Right ventricle myocardium inferior (tissue), 1 donor: ENCODE measurements around the gene RXFP3. TPM values are rescaled to one million over a fixed set of nuclear protein-coding genes. Genes with fewer than 3 reads are reported as not detected.
"Not testable (repeated sequence)": the region's sequence is repeated elsewhere in the genome, so short reads cannot be mapped to it uniquely, and the experiment has no call there.

Source experiments
- ATAC-seq: fragments of 200-7000 bp; cut with Tn5 transposase; one replicate; pipeline ENCODE4 v1.9.1; 2020; ENCODE audit warnings: mild to moderate bottlenecking, moderate library complexity
- DNase-seq: peaks from one replicate; pipeline ENCODE4 v3.0.0; 2021; ENCODE audit errors: missing footprints
- intact Hi-C: fragments of 100-400 bp; cut with DNase I; formaldehyde crosslinking; loops from one replicate; pipeline ENCODE4 v1.11.0; 2022
- long read RNA-seq: library from polyadenylated mRNA; unstranded; transcript quantifications from one replicate; pipeline ENCODE4 v2.0.0, GENCODE V29; 2021
- total RNA-seq: library from RNA; stranded (reverse); fragmentation: NEBNext Ultra II Directional; extraction: Animal tissue kit (Norgen Biotek cat#: 25700); gene quantifications from one replicate; pipeline ENCODE4 v1.2.1, GENCODE V29; 2021
- donor health status: DM: no; HTN: yes; CAD: no; lungs with severe emphysema.

RXFP3 gene, protein sequence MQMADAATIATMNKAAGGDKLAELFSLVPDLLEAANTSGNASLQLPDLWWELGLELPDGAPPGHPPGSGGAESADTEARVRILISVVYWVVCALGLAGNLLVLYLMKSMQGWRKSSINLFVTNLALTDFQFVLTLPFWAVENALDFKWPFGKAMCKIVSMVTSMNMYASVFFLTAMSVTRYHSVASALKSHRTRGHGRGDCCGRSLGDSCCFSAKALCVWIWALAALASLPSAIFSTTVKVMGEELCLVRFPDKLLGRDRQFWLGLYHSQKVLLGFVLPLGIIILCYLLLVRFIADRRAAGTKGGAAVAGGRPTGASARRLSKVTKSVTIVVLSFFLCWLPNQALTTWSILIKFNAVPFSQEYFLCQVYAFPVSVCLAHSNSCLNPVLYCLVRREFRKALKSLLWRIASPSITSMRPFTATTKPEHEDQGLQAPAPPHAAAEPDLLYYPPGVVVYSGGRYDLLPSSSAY
- total RNA-seq, result not detected
- long read RNA-seq, result 0 reads

GRCh38 chr5:33936381-33937016, at the start of gene RXFP3:
TSS of gene RXFP3 (plus strand) at chr5:33936386. CDS start at chr5:33936741, 355 bp downstream.
- peak; percentile 29 for ATAC-seq
- intact Hi-C loops, result no loop called here
- DNase-seq, result no peak

DNA sequence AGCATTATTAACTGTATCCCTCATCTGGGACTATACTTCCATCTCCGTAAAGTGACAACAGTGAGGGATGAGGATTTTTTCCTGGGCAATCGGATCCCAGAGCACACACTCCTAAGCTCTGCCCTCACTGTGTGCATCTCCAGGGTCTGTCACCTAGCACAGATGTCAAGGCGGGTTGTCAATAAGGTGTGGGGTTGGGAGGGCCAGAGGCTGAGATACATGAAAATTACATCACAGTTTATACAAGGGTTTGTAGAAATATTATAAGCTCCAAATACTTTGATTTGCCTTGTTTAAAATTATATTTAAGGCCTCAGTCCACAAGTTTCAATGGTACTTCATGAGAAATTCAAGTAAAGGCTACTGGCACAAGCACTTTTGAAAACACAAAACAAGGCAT, 48.9 kb upstream of the RXFP3 start:
- intact Hi-C loops, result no loop called here
- DNase-seq, result no peak
- ATAC-seq, result no peak

DNA sequence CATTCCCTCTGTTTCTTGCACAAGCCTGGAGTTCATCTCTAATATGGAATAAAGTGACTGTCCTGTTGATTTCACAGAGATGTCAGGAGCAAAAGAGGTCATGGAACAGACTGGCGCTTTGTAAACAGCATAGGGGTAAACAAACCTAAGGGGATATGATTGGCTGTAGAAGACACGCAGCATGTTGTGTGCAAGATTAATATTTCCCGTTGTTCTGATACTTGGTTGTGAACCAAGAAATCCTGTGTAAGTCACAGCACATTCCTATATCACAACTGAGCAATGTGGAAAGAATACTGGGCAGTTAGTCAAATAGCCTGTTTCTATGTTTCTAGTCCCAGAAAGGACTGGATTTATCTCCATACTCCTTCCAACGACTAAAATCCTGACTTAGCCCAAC, 47.6 kb upstream of the RXFP3 start:
- no peak for DNase-seq
- intact Hi-C loops, result no loop called here
- no peak for ATAC-seq

DNA sequence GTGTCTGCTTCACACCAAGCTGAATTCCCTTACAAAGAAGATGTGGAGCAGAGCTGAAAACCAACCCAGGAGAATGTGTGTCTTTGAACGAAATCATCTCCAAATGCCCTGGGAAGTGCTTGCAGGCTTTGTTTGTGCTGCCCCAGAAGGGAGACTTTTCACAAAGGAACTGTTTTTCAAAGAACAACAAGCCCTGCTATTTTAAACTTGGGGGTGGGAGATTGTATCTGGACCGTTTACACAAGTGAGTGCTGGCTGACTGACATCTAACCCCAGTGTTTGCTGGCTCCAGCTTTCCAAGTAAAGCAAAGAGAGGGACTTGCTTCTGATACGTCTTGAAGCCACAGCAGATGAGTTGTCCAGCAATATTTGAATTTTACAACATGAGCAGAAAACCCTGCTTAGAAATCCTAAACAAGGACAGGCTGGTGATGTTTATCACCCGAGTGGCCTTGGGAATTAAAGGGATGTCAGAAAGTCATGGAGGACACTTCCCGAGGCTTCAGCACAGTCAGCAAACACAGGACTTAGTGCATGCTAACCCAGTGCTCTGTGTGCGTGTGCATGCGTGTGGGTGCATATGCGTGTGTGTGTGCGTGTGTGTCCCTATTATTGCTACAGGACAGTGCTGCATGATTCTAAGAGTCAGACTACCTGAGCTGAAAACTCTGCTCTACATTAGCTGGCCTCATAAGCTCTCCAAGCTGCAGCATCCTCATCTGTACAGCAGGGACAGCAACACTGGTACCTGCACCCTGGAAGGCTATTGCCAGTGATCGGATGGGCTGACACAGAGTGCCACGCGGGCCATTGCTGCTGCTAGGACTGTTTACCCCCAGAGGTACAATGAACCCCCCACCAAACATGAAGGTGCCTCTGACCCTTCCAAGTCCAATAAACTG, 45.8 kb upstream of the RXFP3 start:
- ATAC-seq (no peak), DNase-seq (no peak)
- intact Hi-C loops, result no loop called here

DNA sequence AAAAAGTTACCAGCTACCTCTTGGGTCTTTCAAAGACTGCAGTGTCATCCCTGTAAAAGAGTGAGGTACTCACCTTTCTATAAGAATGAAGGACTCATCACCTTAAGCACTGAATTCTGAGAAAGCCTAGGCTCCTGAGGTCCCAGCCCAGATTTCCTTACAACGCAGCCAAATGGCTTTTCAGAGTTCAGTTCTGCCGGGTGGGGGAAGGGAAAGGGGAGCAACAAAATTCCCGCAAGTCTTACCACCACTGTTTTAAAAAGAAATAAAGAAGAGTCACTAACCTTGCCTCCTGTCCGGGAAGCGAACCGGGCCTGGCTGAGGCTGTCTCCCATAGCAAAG, 44.8 kb upstream of the RXFP3 start:
- ATAC-seq (no peak), DNase-seq (no peak)
- intact Hi-C loops, result no loop called here

DNA sequence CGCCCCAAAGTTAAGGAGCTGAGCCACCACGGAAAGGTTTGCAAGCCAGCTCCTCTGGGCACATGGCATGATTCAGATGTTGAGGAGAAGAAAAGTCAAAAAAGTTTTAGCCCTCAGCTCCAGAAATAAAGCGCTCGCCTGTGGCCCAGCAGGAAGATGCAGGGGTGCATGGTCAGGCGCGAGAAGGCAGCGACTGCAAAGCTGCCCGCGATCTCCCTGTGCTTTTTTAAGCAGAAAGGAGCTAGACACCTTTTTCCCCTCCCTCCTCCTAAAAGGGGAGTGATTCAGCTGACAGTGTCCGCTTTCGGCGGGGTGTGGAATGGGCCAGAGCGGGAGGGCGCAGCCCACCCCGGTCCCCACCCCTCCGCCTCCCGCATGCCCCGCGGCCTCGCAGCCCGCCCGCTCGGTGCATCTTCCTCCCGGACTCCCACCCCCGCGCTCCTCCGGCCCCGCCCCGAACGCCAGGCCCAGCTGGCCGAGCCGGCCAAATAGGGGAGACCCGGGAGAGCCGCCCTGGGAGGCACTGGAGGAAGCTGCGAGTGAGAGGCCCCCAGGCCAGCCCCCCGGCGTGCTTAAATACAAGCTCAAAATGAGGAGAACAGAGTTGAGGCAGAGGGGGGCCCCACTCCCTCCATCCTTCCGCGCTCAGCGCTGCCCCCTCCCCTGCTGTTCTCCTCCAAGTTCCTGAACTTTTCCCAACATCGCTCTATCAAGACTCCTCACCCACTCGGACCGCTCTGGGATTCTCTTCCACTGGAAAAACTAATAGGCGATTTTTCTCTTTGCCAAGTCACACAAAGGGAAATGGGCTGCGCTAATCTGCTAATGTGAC, 44.2 kb upstream of the RXFP3 start, which contains the start of gene ADAMTS12:
ADAMTS12 (minus strand) TSS at position 203 of the 832 bp plus-strand sequence; CDS start at position 69, 134 bp downstream.
- intact Hi-C loops, result no loop called here
- peak; percentile 70 for ATAC-seq
- peak; percentile 81 for DNase-seq

DNA sequence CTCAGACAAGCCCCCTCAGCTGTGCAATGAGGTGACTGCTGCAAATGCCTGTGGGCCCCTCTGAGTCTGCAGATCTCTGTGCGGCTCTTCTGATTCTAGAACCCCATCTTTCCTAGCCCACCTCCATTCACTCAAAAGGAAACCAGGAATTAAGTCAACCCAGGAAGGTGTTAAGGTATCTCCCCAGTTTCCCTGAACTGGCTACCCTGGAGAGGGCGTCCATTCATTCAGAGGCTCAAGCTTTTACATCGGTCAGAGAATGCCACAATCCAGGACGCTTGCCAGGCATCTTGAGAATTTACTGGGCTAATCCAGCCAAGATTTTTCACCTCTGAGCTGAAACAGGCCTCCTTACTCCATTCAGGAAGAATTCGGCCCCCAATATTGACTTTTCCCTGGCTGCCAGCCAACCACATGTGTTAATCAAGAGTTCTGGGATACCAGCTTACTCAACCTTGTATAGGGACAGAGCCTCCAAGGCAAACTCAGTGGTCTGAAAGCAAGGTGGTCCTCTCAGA, 43.5 kb upstream of the RXFP3 start:
- intact Hi-C loops, result no loop called here
- ATAC-seq, result no peak
- DNase-seq, result no peak

DNA sequence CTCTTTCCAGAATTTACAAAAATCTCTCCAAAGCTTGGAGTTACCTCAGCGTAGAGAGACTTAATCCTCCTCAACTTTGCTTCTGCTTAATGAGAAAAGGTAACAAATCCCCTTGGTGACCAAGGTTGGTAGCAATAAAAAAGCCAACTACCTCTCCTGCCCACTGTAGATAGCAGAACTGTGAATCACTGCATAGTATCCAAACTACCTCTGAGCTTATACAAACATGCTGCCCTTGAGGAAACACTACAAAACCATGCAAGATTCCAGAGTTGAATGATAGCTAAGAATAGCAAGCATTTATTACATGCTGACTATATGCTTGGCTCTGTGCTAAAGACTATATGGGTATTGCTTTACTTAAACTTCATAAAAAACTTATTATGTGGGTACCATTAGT, 41.6 kb upstream of the RXFP3 start:
- ATAC-seq (no peak), DNase-seq (no peak)
- intact Hi-C loops, result no loop called here

GRCh38 chr5:33901156-33901555, 35.0 kb upstream of the RXFP3 start:
- ATAC-seq, result no peak
- DNase-seq, result no peak
- intact Hi-C loops, result no loop called here

DNA sequence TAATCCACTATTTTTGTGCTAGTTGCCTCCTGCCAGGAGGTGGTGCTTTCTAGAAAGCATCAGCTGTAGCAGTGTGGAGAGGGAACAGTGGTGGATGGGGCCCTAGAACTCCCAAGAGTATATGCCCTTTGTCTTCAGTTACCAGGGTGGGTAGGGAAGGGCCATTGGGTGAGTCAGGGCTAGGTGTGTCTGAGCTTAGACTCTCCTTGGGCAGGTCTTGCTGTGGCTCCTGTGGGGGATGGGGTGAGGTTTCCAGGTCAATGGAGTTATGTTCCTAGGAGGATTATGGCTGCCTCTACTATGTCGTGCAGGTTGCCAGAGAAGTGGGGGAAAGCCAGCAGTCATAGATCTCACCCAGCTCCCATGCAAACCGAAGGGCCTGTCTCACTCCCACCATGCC, 33.1 kb upstream of the RXFP3 start:
- no peak for ATAC-seq
- intact Hi-C loops, result no loop called here
- no peak for DNase-seq

- intact Hi-C loops, result no loop called here
- no peak for ATAC-seq
Observed at GRCh38 chr5:33905381-33905780, 30.8 kb upstream of the RXFP3 start.

DNA sequence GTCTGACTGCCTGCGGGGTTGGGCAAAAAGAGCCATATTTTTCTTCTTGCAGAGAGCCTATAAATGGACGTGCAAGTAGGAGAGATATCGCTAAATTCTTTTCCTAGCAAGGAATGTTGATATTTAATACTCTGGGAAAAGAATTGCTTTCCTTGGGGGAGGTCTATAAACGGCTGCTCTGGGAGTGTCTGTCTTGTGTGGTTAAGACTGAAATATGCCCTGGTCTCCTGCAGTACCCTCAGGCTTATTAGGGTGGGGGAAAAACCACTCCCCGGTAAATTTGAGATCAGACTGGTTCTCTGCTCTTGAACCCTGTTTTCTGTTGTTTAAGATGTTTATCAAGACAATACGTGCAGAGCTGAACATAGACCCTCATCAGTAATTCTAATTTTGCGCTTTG, 29.9 kb upstream of the RXFP3 start:
- ATAC-seq, intact Hi-C loops, DNase-seq: not testable (repeated sequence)

More at GRCh38 chr5:33905381-33905780, 30.8 kb upstream of the RXFP3 start:
- no peak for DNase-seq

- ATAC-seq, DNase-seq, intact Hi-C loops: not testable (repeated sequence)
Observed at GRCh38 chr5:33914844-33915243, 21.3 kb upstream of the RXFP3 start.

DNA sequence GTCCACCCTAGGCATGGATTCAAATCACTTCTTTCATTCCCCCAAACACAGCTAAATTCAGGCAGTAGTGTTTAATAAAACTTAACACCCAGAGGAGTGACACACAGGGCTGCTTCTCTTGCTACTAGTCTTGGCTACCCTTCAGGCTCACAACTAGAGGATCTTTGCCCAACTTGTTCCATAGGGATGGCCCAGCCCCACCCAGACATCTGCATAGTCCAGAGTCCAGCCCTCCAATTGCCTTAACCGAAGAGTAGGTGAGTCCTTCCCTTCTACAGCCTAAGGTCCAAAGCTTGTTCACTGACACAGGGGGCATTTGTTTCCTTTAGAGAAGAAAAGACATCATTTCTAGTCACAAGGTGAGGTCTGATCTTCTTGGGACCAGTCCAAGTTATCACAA, 15.2 kb upstream of the RXFP3 start:
- intact Hi-C loops, result no loop called here
- no peak for DNase-seq
- no peak for ATAC-seq

- intact Hi-C loops, result no loop called here
- no peak for DNase-seq
- ATAC-seq, result no peak
Observed at GRCh38 chr5:33925278-33925677, 10.9 kb upstream of the RXFP3 start.

DNA sequence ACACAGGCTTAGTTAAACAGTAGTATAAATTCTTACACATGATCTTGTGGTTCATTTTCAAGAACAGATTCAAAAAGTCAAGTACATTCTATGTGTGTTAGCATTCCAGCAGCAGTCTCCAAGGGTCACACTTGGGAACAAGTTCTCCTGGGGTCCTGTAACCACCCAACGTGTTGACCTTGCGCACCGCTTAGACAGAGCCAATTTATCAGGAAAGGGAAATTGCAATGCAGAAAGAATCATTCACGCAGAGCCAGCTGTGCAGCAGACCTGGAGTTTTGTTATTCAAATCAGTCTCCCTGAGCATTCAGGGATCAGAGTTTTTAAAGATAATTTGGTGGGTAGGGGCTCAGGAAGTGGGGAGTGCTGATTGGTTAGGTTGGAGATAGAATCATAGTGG, 8.5 kb upstream of the RXFP3 start:
- ATAC-seq, result no peak
- intact Hi-C loops, result no loop called here

GRCh38 chr5:33928283-33928682, 7.9 kb upstream of the RXFP3 start:
- no peak for ATAC-seq
- intact Hi-C loops, result no loop called here
- no peak for DNase-seq

More for the DNA sequence above, 8.5 kb upstream of the RXFP3 start:
- no peak for DNase-seq
